IMR-90 (cell line): ENCODE measurements around the gene CCT3. TPM values are rescaled to one million over a fixed set of nuclear protein-coding genes. Genes with fewer than 3 reads are reported as not detected.

Experiments
- ATAC-seq: fragments of 200-7000 bp; cut with Tn5 transposase; 2 replicates; pipeline ENCODE4 v1.9.1; 2020; ENCODE audit warnings: low read depth, mild to moderate bottlenecking, moderate library complexity
- BruUV-seq: library from RNA; stranded (reverse); fragments of 400-500 nt; replicated peaks from 2 replicates; lab custom pipeline; 2021; lab: Mats Ljungman, UMichigan
- CTCF ChIA-PET: fragments of 300-600 bp; formaldehyde crosslinking; extraction: SDS; loops from one replicate; lab custom pipeline; 2021; ENCODE audit warnings: antibody characterized with exemption; lab: Yijun Ruan, JAX
- POLR2A ChIA-PET: fragments of 300-600 bp; sonication (Branson Sonifier 250); formaldehyde crosslinking; loops from one replicate; lab custom pipeline; 2022; ENCODE audit warnings: antibody characterized with exemption; ENCODE audit not compliant: unreplicated experiment; lab: Charles Lee
- DNase-seq: peaks from one replicate; pipeline ENCODE4 v3.0.0; 2013
- H2AFZ ChIP-seq: replicated peaks from 2 replicates; pipeline ENCODE3; 2013; ENCODE audit warnings: low read length, mild to moderate bottlenecking; ENCODE audit not compliant: poor library complexity
- H2AK5ac ChIP-seq: 2 replicates; pipeline ENCODE4 v1.6.1; 2013; ENCODE audit warnings: low read depth, low read length, inconsistent platforms
- H2AK9ac ChIP-seq: replicated peaks from 2 replicates; pipeline ENCODE3; 2013; ENCODE audit warnings: mild to moderate bottlenecking, low read depth, low read length, moderate library complexity; ENCODE audit not compliant: poor library complexity
- H2BK120ac ChIP-seq: 2 replicates; pipeline ENCODE4 v1.6.1; 2013; ENCODE audit warnings: low read depth, low read length, inconsistent platforms
- H2BK15ac ChIP-seq: 3 replicates; pipeline ENCODE4 v1.6.1; 2013; ENCODE audit warnings: low read depth, low read length, inconsistent platforms
- H2BK20ac ChIP-seq: 2 replicates; pipeline ENCODE4 v1.6.1; 2013; ENCODE audit warnings: low read depth, mild to moderate bottlenecking, inconsistent platforms, low read length, moderate library complexity
- H2BK5ac ChIP-seq: 2 replicates; pipeline ENCODE4 v1.6.1; 2013; ENCODE audit warnings: mild to moderate bottlenecking, low read depth, low read length, inconsistent platforms; ENCODE audit not compliant: poor library complexity, severe bottlenecking
- H3K14ac ChIP-seq: replicated peaks from 2 replicates; pipeline ENCODE4 v1.6.1; 2013; ENCODE audit warnings: low read depth, low read length, inconsistent platforms
- H3K18ac ChIP-seq: 2 replicates; pipeline ENCODE4 v1.6.1; 2013; ENCODE audit warnings: low read depth, low read length, control low read depth
- H3K23ac ChIP-seq: 2 replicates; pipeline ENCODE4 v1.6.1; 2013; ENCODE audit warnings: low read depth, low read length, inconsistent platforms
- H3K27ac ChIP-seq: 2 replicates; pipeline ENCODE4 v1.5.1; 2013; ENCODE audit warnings: mild to moderate bottlenecking, control low read depth, low read length; ENCODE audit not compliant: insufficient read depth
- H3K27me3 ChIP-seq: 2 replicates; pipeline ENCODE4 v1.6.1; 2013; ENCODE audit warnings: low read length; ENCODE audit not compliant: control insufficient read depth, insufficient read depth
- H3K36me3 ChIP-seq: 2 replicates; pipeline ENCODE4 v1.6.1; 2013; ENCODE audit warnings: low read length, mixed read lengths; ENCODE audit not compliant: control insufficient read depth, insufficient read depth
- H3K4ac ChIP-seq: 2 replicates; pipeline ENCODE4 v1.6.1; 2013; ENCODE audit warnings: low read depth, low read length, inconsistent platforms
- H3K4me1 ChIP-seq: 2 replicates; pipeline ENCODE4 v1.6.1; 2013; ENCODE audit warnings: low read length, mixed read lengths; ENCODE audit not compliant: control insufficient read depth, insufficient read depth
- H3K4me2 ChIP-seq: 2 replicates; pipeline ENCODE4 v1.6.1; 2013; ENCODE audit warnings: low read depth, mild to moderate bottlenecking, control low read depth, low read length, moderate library complexity
- H3K4me3 ChIP-seq: 2 replicates; pipeline ENCODE4 v1.5.1; 2013; ENCODE audit warnings: low read depth, mild to moderate bottlenecking, control low read depth, low read length, moderate library complexity; ENCODE audit not compliant: insufficient read depth
- H3K56ac ChIP-seq: 2 replicates; pipeline ENCODE4 v1.6.1; 2013; ENCODE audit warnings: low read length, inconsistent platforms; ENCODE audit not compliant: insufficient read depth; ENCODE audit errors: extremely low read depth
- H3K79me1 ChIP-seq, 2 experiments: 2 replicates each; pipeline ENCODE4 v1.6.1; 2013; ENCODE audit warnings: low read length in 2 of 2, inconsistent platforms in 1 of 2, low read depth in 1 of 2
- H3K9ac ChIP-seq: 2 replicates; pipeline ENCODE4 v1.6.1; 2013; ENCODE audit warnings: low read depth, low read length, control low read depth
- H3K9me1 ChIP-seq: 2 replicates; pipeline ENCODE4 v1.6.1; 2013; ENCODE audit warnings: low read length, inconsistent platforms; ENCODE audit not compliant: insufficient read depth
- H3K9me3 ChIP-seq: 2 replicates; pipeline ENCODE4 v1.6.1; 2013; ENCODE audit warnings: low read length; ENCODE audit not compliant: control insufficient read depth, insufficient read depth
- H4K20me1 ChIP-seq: 2 replicates; pipeline ENCODE4 v1.6.1; 2013; ENCODE audit warnings: low read length, inconsistent platforms; ENCODE audit not compliant: insufficient read depth
- H4K5ac ChIP-seq: 2 replicates; pipeline ENCODE4 v1.6.1; 2013; ENCODE audit warnings: mild to moderate bottlenecking, low read depth, low read length, control low read depth
- H4K8ac ChIP-seq, 2 experiments: 2 replicates each; pipeline ENCODE4 v1.6.1; 2013; ENCODE audit warnings: low read depth in 2 of 2, low read length in 2 of 2, control low read depth in 1 of 2, inconsistent platforms in 1 of 2
- H4K91ac ChIP-seq: 2 replicates; pipeline ENCODE4 v1.6.1; 2013; ENCODE audit warnings: low read depth, low read length, inconsistent platforms; ENCODE audit not compliant: insufficient read depth
- BHLHE40 ChIP-seq: fragments of 150-350 bp; IDR thresholded peaks from 2 replicates; pipeline ENCODE4 v1.6.1; 2016; ENCODE audit warnings: mild to moderate bottlenecking, low read depth, low read length
- ELK1 ChIP-seq: fragments of 150-350 bp; IDR thresholded peaks from 2 replicates; pipeline ENCODE4 v1.6.1; 2016; ENCODE audit warnings: low read depth, mild to moderate bottlenecking, low read length, moderate library complexity, borderline replicate concordance
- FOS ChIP-seq: fragments of 150-350 bp; IDR thresholded peaks from 2 replicates; pipeline ENCODE4 v1.6.1; 2016; ENCODE audit warnings: low read depth, low read length
- MXI1 ChIP-seq: IDR thresholded peaks from 2 replicates; pipeline ENCODE4 v1.6.1; 2012; ENCODE audit warnings: low read depth, mild to moderate bottlenecking, low read length, moderate library complexity, borderline replicate concordance
- POLR2A ChIP-seq: IDR thresholded peaks from 2 replicates; pipeline ENCODE4 v1.6.1; 2012; ENCODE audit warnings: mild to moderate bottlenecking, low read depth, low read length
- RAD21 ChIP-seq: IDR thresholded peaks from 2 replicates; pipeline ENCODE4 v1.6.1; 2012; ENCODE audit warnings: low read length, improper control_type of control experiment
- SMC3 ChIP-seq: fragments of 150-350 bp; IDR thresholded peaks from 2 replicates; pipeline ENCODE4 v1.6.1; 2016; ENCODE audit warnings: low read depth, mild to moderate bottlenecking, antibody characterized with exemption, low read length, moderate library complexity
- WGBS, 2 experiments: methylation state at CpG; one replicate each; pipeline versions ENCODE4 v1.1.5 to v1.1.7; 2013; ENCODE audit warnings: missing lambda C conversion rate in 2 of 2; ENCODE audit not compliant: insufficient read length in 1 of 2; ENCODE audit errors: extremely low coverage in 2 of 2; 5-methylcytosine and 5-hydroxymethylcytosine counted together
- dilution Hi-C: fragments of 300-500 bp; cut with HindIII; formaldehyde crosslinking; loops from one replicate; pipeline ENCODE4 v1.14.3; 2018; ENCODE audit warnings: low sequenced_read_pairs; ENCODE audit not compliant: unreplicated experiment
- in situ Hi-C: fragments of 300-500 bp; cut with MboI; formaldehyde crosslinking; loops from 3 replicates; pipeline ENCODE4 v1.14.3; 2019; ENCODE audit warnings: low sequenced_read_pairs, inconsistent platforms, mixed read lengths
- intact Hi-C: fragments of 100-400 bp; cut with micrococcal nuclease; formaldehyde crosslinking; loops from 2 replicates; pipeline ENCODE4 v1.10.0; 2022
- polyA plus RNA-seq, 3 experiments: library from polyadenylated mRNA; depleted of rRNA; stranded (reverse); fragments of >200 nt; gene quantifications; 2 replicates each; pipeline ENCODE4 v1.2.3, GENCODE V29; 2012; ENCODE audit warnings: low replicate concordance in 1 of 3
- total RNA-seq: library from RNA; depleted of rRNA; stranded (reverse); fragments of >200 nt; gene quantifications from 2 replicates; pipeline ENCODE4 v1.2.3, GENCODE V29; 2012
- TF ChIP-seq, protein P1 (sequence below): fragments of 150-350 bp; IDR thresholded peaks from 2 replicates; pipeline ENCODE4 v1.6.1; 2017; ENCODE audit warnings: mild to moderate bottlenecking, antibody characterized with exemption, low read length, low read depth

The CCT3 gene
- total and polyA plus RNA-seq, 2 of the 4 experiments (the other 2 are of a cell fraction): 313 to 595 TPM

GRCh38 chr1:156387870-156388173 lies 49.7 kb upstream of the CCT3 start:
- Histone ChIP-seq H2BK120ac (no peak overlapping the region), H3K9ac (no peak overlapping the region), H2AFZ (peak overlapping the region; percentile 67), H3K4me2 (no peak overlapping the region), H4K8ac (no peak overlapping the region), H4K5ac (no peak overlapping the region), H3K4me3 (no peak overlapping the region), H2BK15ac (no peak overlapping the region), H3K23ac (no peak overlapping the region), H3K4me1 (no peaks in the 10 kb centered on the region), H3K18ac (no peak overlapping the region), H4K20me1 (no peaks in the 10 kb centered on the region), H2AK5ac (no peak overlapping the region), H4K91ac (no peak overlapping the region), H3K56ac (no peak overlapping the region), H2BK5ac (no peak overlapping the region), H3K36me3 (no peaks in the 10 kb centered on the region), H3K27me3 (peaks cover 68% of the 10 kb centered on the region), H3K14ac (no peak overlapping the region), H3K9me1 (peaks cover 3% of the 10 kb centered on the region; the same call in 1 of the 2 replicates), H3K79me1 (no peaks in the 10 kb centered on the region), H2AK9ac (no peak overlapping the region), H3K27ac (no peak overlapping the region), H2BK20ac (no peak overlapping the region), H3K9me3 (no peaks in the 10 kb centered on the region), H3K4ac (no peak overlapping the region)
- WGBS, 2 experiments: 15% methylated on average over 4 of the region's 15 CpGs; no CpG with 5 or more reads in 1 of the 2 experiments
- ChIA-PET CTCF (interaction anchor here (4.3 kb wide), 1 partner anchor 58 kb away, joined by 69 read pairs; no protein-coding TSS in a partner anchor), POLR2A (no interaction called here)
- intact Hi-C loops (no loop called here), dilution Hi-C loops (no loop called here), in situ Hi-C loops (loop anchor here (5.0 to 10.0 kb wide), 2 partner anchors 57 to 219 kb away; no protein-coding TSS in a partner anchor)
- ATAC-seq (no peak), DNase-seq (no peak)
- TF ChIP-seq RAD21 (no peak), POLR2A (no peak), ELK1 (no peak), SMC3 (no peak), BHLHE40 (no peak), MXI1 (no peak), FOS (no peak)
- TF ChIP-seq, protein P1, sequence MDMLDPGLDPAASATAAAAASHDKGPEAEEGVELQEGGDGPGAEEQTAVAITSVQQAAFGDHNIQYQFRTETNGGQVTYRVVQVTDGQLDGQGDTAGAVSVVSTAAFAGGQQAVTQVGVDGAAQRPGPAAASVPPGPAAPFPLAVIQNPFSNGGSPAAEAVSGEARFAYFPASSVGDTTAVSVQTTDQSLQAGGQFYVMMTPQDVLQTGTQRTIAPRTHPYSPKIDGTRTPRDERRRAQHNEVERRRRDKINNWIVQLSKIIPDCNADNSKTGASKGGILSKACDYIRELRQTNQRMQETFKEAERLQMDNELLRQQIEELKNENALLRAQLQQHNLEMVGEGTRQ: no peak
- BruUV-seq: no TSS peak
